BLaER1 (cell line): ENCODE data around the gene MTUS2.

Experiments
- H3K27ac ChIP-seq: shearing (Covaris generic); formaldehyde crosslinking; 2 replicates; pipeline ENCODE4 v1.8.1; 2022
- H3K27me3 ChIP-seq: shearing (Covaris generic); formaldehyde crosslinking; 2 replicates; pipeline ENCODE4 v1.8.1; 2022
- H3K36me3 ChIP-seq: shearing (Covaris generic); formaldehyde crosslinking; 2 replicates; pipeline ENCODE4 v1.8.1; 2022
- H3K4me1 ChIP-seq: shearing (Covaris generic); formaldehyde crosslinking; 2 replicates; pipeline ENCODE4 v1.8.1; 2022
- H3K4me2 ChIP-seq: shearing (Covaris generic); formaldehyde crosslinking; 2 replicates; pipeline ENCODE4 v1.8.1; 2022
- H3K4me3 ChIP-seq: shearing (Covaris generic); formaldehyde crosslinking; 2 replicates; pipeline ENCODE4 v1.8.1; 2022
- H3K9ac ChIP-seq: shearing (Covaris generic); formaldehyde crosslinking; 2 replicates; pipeline ENCODE4 v1.8.1; 2022
- H3K9me3 ChIP-seq: shearing (Covaris generic); formaldehyde crosslinking; 2 replicates; pipeline ENCODE4 v1.8.1; 2022
- H4K20me1 ChIP-seq: shearing (Covaris generic); formaldehyde crosslinking; 2 replicates; pipeline ENCODE4 v1.8.1; 2022
- Cebpa-rat ChIP-seq: shearing (Covaris generic); IDR thresholded peaks from 2 replicates; pipeline ENCODE4 v1.8.1; 2022

The MTUS2 gene

GRCh38 chr13:29487466-29488454 is 667.6 kb downstream of the MTUS2 start:
- no peak overlapping the region for H3K4me2 ChIP-seq
- no peak overlapping the region for H3K27ac ChIP-seq
- H3K27me3 ChIP-seq = no peaks in the 10 kb centered on the region
- H3K9ac ChIP-seq = no peak overlapping the region
- H3K4me3 ChIP-seq = no peak overlapping the region
- no peak for TF ChIP-seq Cebpa-rat
- H3K4me1 ChIP-seq = peaks cover 49% of the 10 kb centered on the region
- no peaks in the 10 kb centered on the region for H3K36me3 ChIP-seq
- peaks cover 6% of the 10 kb centered on the region; the same call in 1 of the 2 replicates for H4K20me1 ChIP-seq
- no peaks in the 10 kb centered on the region for H3K9me3 ChIP-seq

- no peaks in the 10 kb centered on the region for H3K27me3 ChIP-seq
- H3K27ac ChIP-seq = no peak overlapping the region
- H3K36me3 ChIP-seq = no peaks in the 10 kb centered on the region
- peaks cover 28% of the 10 kb centered on the region for H3K4me1 ChIP-seq
- H4K20me1 ChIP-seq = no peaks in the 10 kb centered on the region
- H3K4me3 ChIP-seq = no peak overlapping the region
- H3K4me2 ChIP-seq = no peak overlapping the region
- no peak for TF ChIP-seq Cebpa-rat
- H3K9ac ChIP-seq = no peak overlapping the region
- no peaks in the 10 kb centered on the region for H3K9me3 ChIP-seq
Measured at GRCh38 chr13:29489650-29490560, 669.8 kb downstream of the MTUS2 start.

GRCh38 chr13:29490561-29490885 is 670.4 kb downstream of the MTUS2 start:
- no peaks in the 10 kb centered on the region for H3K27me3 ChIP-seq
- H3K4me1 ChIP-seq = peaks cover 25% of the 10 kb centered on the region
- H3K27ac ChIP-seq = no peak overlapping the region
- H3K4me2 ChIP-seq = no peak overlapping the region
- no peaks in the 10 kb centered on the region for H3K9me3 ChIP-seq
- H3K9ac ChIP-seq = no peak overlapping the region
- no peaks in the 10 kb centered on the region for H4K20me1 ChIP-seq
- H3K36me3 ChIP-seq = no peaks in the 10 kb centered on the region
- H3K4me3 ChIP-seq = no peak overlapping the region
- TF ChIP-seq Cebpa-rat = no peak

- no peaks in the 10 kb centered on the region for H3K36me3 ChIP-seq
- no peak overlapping the region for H3K4me3 ChIP-seq
- H3K27ac ChIP-seq = no peak overlapping the region
- H4K20me1 ChIP-seq = no peaks in the 10 kb centered on the region
- H3K4me2 ChIP-seq = no peak overlapping the region
- no peak overlapping the region for H3K9ac ChIP-seq
- TF ChIP-seq Cebpa-rat = no peak
- peaks cover 25% of the 10 kb centered on the region for H3K4me1 ChIP-seq
- no peaks in the 10 kb centered on the region for H3K9me3 ChIP-seq
- H3K27me3 ChIP-seq = no peaks in the 10 kb centered on the region
Measured at GRCh38 chr13:29491248-29491647, 671.1 kb downstream of the MTUS2 start.

GRCh38 chr13:29493796-29494195 is 673.7 kb downstream of the MTUS2 start:
- H3K27me3 ChIP-seq = no peaks in the 10 kb centered on the region
- no peak overlapping the region for H3K4me2 ChIP-seq
- peaks cover 32% of the 10 kb centered on the region for H3K4me1 ChIP-seq
- no peaks in the 10 kb centered on the region for H3K9me3 ChIP-seq
- H3K36me3 ChIP-seq = no peaks in the 10 kb centered on the region
- H3K4me3 ChIP-seq = no peak overlapping the region
- no peak overlapping the region for H3K9ac ChIP-seq
- no peak overlapping the region for H3K27ac ChIP-seq
- H4K20me1 ChIP-seq = no peaks in the 10 kb centered on the region
- TF ChIP-seq Cebpa-rat = no peak

GRCh38 chr13:29494520-29494919 is 674.4 kb downstream of the MTUS2 start:
- Histone ChIP-seq H3K4me3 (no peak overlapping the region), H3K4me1 (peaks cover 29% of the 10 kb centered on the region), H3K27ac (no peak overlapping the region), H3K9me3 (no peaks in the 10 kb centered on the region), H3K9ac (no peak overlapping the region), H4K20me1 (no peaks in the 10 kb centered on the region), H3K36me3 (no peaks in the 10 kb centered on the region), H3K4me2 (no peak overlapping the region), H3K27me3 (no peaks in the 10 kb centered on the region)
- no peak for TF ChIP-seq Cebpa-rat

- Histone ChIP-seq H3K4me1 (peaks cover 41% of the 10 kb centered on the region), H3K36me3 (no peaks in the 10 kb centered on the region), H3K4me3 (no peak overlapping the region), H3K4me2 (peak overlapping the region; percentile 74), H3K9ac (no peak overlapping the region), H3K27ac (no peak overlapping the region; the same call in 1 of the 2 replicates), H3K27me3 (no peaks in the 10 kb centered on the region), H3K9me3 (no peaks in the 10 kb centered on the region), H4K20me1 (no peaks in the 10 kb centered on the region)
- TF ChIP-seq Cebpa-rat = no peak
Measured at GRCh38 chr13:29496241-29496712, 676.1 kb downstream of the MTUS2 start.

- H3K27ac ChIP-seq = peak overlapping the region; percentile 1; the same call in 1 of the 2 replicates
- H3K27me3 ChIP-seq = no peaks in the 10 kb centered on the region
- peak overlapping the region; percentile 74 for H3K4me2 ChIP-seq
- no peak for TF ChIP-seq Cebpa-rat
- H4K20me1 ChIP-seq = no peaks in the 10 kb centered on the region
- H3K9ac ChIP-seq = no peak overlapping the region
- peaks cover 44% of the 10 kb centered on the region for H3K4me1 ChIP-seq
- no peak overlapping the region for H3K4me3 ChIP-seq
- H3K36me3 ChIP-seq = no peaks in the 10 kb centered on the region
- H3K9me3 ChIP-seq = no peaks in the 10 kb centered on the region
Measured at GRCh38 chr13:29497137-29497654, 677.1 kb downstream of the MTUS2 start.

- no peaks in the 10 kb centered on the region for H4K20me1 ChIP-seq
- H3K4me3 ChIP-seq = no peak overlapping the region
- no peaks in the 10 kb centered on the region for H3K36me3 ChIP-seq
- no peak overlapping the region for H3K9ac ChIP-seq
- no peak for TF ChIP-seq Cebpa-rat
- no peak overlapping the region for H3K27ac ChIP-seq
- peaks cover 44% of the 10 kb centered on the region for H3K4me1 ChIP-seq
- no peak overlapping the region for H3K4me2 ChIP-seq
- H3K27me3 ChIP-seq = no peaks in the 10 kb centered on the region
- no peaks in the 10 kb centered on the region for H3K9me3 ChIP-seq
Measured at GRCh38 chr13:29498426-29499040, 678.4 kb downstream of the MTUS2 start.
